Skin epidermis (tissue), 12 donors: ENCODE measurements around the gene SCGB1A1.
A peak's percentile ranks its signal among the peaks of the same experiment; 100 is the strongest.

Experiments
- H3K27ac ChIP-seq, 21 experiments: fragments of 200-600 bp; sonication (generic) in 11 of 21; one replicate each; pipeline ENCODE4 v1.5.0; 2020; ENCODE audit warnings: mild to moderate bottlenecking in 3 of 21, inconsistent platforms in 2 of 21, moderate library complexity in 2 of 21
- H3K4me3 ChIP-seq, 7 experiments: fragments of 200-600 bp; sonication (generic) in 2 of 7; one replicate each; pipeline ENCODE4 v1.5.0; 2020; ENCODE audit warnings: inconsistent platforms in 2 of 7, mild to moderate bottlenecking in 2 of 7, moderate library complexity in 1 of 7

The SCGB1A1 gene

GRCh38 chr11:62464655-62465054 lies 45.8 kb downstream of the SCGB1A1 start:
- Histone ChIP-seq H3K27ac (no peak overlapping the region), H3K4me3 (no peak overlapping the region)

GRCh38 chr11:62466444-62466843 lies 47.6 kb downstream of the SCGB1A1 start:
- H3K4me3 ChIP-seq, result no peak overlapping the region
- no peak overlapping the region for H3K27ac ChIP-seq

GRCh38 chr11:62468577-62468976 lies 49.7 kb downstream of the SCGB1A1 start:
- Histone ChIP-seq H3K4me3 (no peak overlapping the region), H3K27ac (peak overlapping the region in 2 of 21 experiments; percentile 42 to 45)

- H3K4me3 ChIP-seq, result no peak overlapping the region
- H3K27ac ChIP-seq, result peak overlapping the region in 2 of 21 experiments; percentile 11 to 14
Measured at GRCh38 chr11:62471603-62472002, 52.8 kb downstream of the SCGB1A1 start.

GRCh38 chr11:62472063-62472884 lies 53.4 kb downstream of the SCGB1A1 start:
- Histone ChIP-seq H3K4me3 (no peak overlapping the region), H3K27ac (peak overlapping the region in 2 of 21 experiments; percentile 14 to 19)
